Keratinocyte (primary cell): ENCODE results near the gene MAVS.

Experiments used
- CTCF ChIP-seq, 3 experiments: IDR thresholded peaks in 1 of 3; conservative IDR thresholded peaks in 1 of 3; optimal IDR thresholded peaks in 1 of 3; 2 replicates in 2 of 3; 3 replicates in 1 of 3; pipeline versions ENCODE3 to v1.5.1; 2011; ENCODE audit warnings: low read length in 3 of 3, mild to moderate bottlenecking in 3 of 3, moderate library complexity in 2 of 3, control low read depth in 1 of 3, inconsistent platforms in 1 of 3; ENCODE audit not compliant: insufficient read depth in 2 of 3; ENCODE audit errors: extremely low read depth in 1 of 3
- EZH2 ChIP-seq: IDR thresholded peaks from one replicate; pipeline ENCODE4 v1.6.1; 2012; ENCODE audit warnings: inconsistent platforms, mild to moderate bottlenecking, low read length, moderate library complexity

GRCh38 chr20:3889489-3890397 is 43.1 kb downstream of the MAVS start:
- TF ChIP-seq CTCF (optimal IDR thresholded peaks at IDR 0.05 in 1 of 3, IDR thresholded peaks at IDR 0.05 in 1 of 3, conservative IDR thresholded peaks at IDR 0.05 in 1 of 3; ENCODE audit: extremely low read depth in 1 of 3, insufficient read depth in 2 of 3, low read length in 3 of 3) (no peak), EZH2 (no peak)
